Fibroblast of mammary gland (primary cell): ENCODE results near the gene EHMT1.

Experiments
- DNase-seq: peaks from one replicate; pipeline ENCODE4 v3.0.0-alpha.2; 2010; ENCODE audit warnings: low read depth
- H3K4me3 ChIP-seq: 2 replicates; pipeline ENCODE4 v1.5.1; 2011; ENCODE audit warnings: low read depth, mild to moderate bottlenecking, low read length, moderate library complexity; ENCODE audit not compliant: control insufficient read depth
- CTCF ChIP-seq: conservative IDR thresholded peaks from 2 replicates; pipeline ENCODE4 v1.5.1; 2011; ENCODE audit warnings: low read depth, low read length, inconsistent platforms; ENCODE audit not compliant: control insufficient read depth, insufficient read depth

Gene EHMT1

GRCh38 chr9:137604345-137605086 is 14.3 kb upstream of the EHMT1 start:
- DNase-seq: no peak
- no peak for TF ChIP-seq CTCF
- peak overlapping the region; percentile 42 for H3K4me3 ChIP-seq

DNA sequence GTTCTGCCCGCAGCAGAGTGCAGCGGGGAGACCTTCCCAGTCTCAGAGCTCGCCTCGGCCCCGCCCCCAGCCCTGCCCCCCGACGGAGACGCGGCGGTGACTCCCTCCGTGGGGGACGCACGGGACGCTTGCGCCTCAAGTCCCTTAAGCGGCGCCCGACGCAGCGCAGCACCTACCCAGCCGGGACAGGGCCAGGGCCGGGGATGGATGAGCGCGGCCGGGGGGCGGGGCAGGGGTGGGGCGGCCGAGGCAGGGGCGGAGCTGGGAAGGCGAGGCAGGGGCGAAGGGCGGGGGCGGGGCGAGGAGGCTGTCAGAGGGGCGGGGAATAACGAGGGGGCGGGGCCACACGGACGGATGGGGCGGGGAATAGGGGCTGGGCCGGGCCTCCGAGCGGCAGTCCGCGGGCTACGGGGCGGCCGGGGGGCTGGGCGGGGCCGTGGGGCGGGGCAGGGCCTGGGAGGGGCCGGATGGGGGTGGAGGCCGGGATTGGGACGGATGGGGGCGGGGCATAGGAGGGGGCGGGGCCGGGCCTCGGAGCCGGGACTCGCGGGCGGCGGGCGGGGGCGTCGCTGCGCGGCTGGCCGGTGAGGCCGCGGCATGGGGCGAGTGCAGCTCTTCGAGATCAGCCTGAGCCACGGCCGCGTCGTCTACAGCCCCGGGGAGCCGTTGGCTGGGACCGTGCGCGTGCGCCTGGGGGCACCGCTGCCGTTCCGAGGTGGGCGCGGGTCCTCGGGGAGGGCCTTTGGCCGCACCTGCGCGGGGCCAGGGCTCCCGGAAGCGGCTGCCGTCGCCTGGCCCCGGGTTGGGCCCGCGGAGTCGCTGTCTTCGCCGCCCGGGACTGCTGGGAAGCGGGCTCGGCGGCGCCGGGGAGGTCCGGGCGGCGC is 13.4 kb upstream of the EHMT1 start, which contains the start of gene ARRDC1:
ARRDC1 (plus strand) TSS at position 566 of the 884 bp plus-strand sequence; CDS start at position 598, 32 bp downstream.
- DNase-seq: peak; percentile 78
- H3K4me3 ChIP-seq: peak within 1 kb of the TSS; percentile 44
- no peak for TF ChIP-seq CTCF

GRCh38 chr9:137606005-137606621 is 12.7 kb upstream of the EHMT1 start:
- no peak for TF ChIP-seq CTCF
- peak overlapping the region; percentile 44 for H3K4me3 ChIP-seq
- DNase-seq: no peak

DNA sequence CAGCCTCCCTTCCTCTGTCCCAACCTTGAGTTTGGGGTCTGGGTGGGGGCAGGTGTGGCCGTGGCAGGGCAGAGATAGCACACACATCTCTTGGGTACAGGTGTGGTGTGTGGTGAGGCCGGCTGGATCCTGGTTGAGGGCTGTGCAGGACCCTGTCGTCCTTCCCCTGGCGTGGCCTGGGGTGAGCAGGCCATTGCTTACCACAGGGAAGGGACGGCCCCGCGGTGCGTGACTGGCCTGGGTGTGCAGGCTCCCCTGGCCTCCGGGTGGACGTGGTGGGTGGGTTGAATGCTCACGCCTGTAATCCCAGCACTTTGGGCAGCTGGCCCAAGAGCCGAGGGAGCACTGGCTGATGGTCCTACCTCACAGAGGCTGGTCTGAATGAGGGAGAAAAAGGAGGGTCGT is 12.1 kb upstream of the EHMT1 start:
- DNase-seq: no peak
- peak overlapping the region; percentile 44 for H3K4me3 ChIP-seq
- TF ChIP-seq CTCF: no peak

- no peak for TF ChIP-seq CTCF
- no peak for DNase-seq
- H3K4me3 ChIP-seq: peak overlapping the region; percentile 44
Observed at GRCh38 chr9:137607141-137607857, 11.5 kb upstream of the EHMT1 start.

DNA sequence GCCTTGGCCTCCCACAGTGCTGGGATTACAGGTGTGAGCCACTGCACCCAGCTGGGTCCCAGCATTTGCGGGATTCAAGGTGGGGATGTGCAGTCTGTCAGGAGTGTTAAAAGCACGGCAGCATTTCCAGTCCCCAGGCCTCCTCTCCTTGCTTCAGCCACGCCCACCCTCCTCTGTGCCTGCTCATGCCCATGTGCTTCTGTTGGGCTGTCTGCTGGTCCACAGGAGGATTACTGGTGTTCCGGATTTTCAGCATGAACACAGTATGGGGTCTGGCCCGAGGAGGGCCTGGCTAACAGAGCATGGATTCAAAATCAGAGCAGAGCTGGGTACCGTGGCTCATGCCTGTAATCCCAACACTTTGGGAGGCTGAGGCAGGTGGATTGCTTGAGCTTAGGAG is 7.9 kb upstream of the EHMT1 start:
- DNase-seq: no peak
- H3K4me3 ChIP-seq: no peak overlapping the region
- no peak for TF ChIP-seq CTCF
